TTC549 (cell line): ENCODE results near the gene TIGD2.

Source experiments
- FAIRE-seq: peaks from 2 replicates; lab custom pipeline; 2012; peaks lifted over from hg19 to GRCh38; lab: Jason Lieb, UNC

The TIGD2 gene

GRCh38 chr4:89162987-89163386, 51.7 kb downstream of the TIGD2 start:
- no peak for FAIRE-seq

- FAIRE-seq, result no peak
These were observed 53.1 kb downstream of the TIGD2 start for GRCh38 chr4:89164400-89164799.
